ENCODE data around the gene ZFR2.

ZFR2 gene

GRCh38 chr19:3780786-3781304, 88.0 kb downstream of the ZFR2 start:
- Histone ChIP-seq H3K9ac (ENCODE audit: low read length) (no peak overlapping the region), H3K79me2 (ENCODE audit: insufficient read depth, low read length) (no peaks in the 10 kb centered on the region), H3K36me3 (ENCODE audit: insufficient read depth, low read length) (no peaks in the 10 kb centered on the region; the same call in 1 of the 2 replicates), H3K4me1 (ENCODE audit: insufficient read depth, low read length, severe bottlenecking) (no peaks in the 10 kb centered on the region), H3K27me3 (ENCODE audit: insufficient read depth, low read length) (peaks cover 8% of the 10 kb centered on the region; the same call in 1 of the 2 replicates), H3K9me3 (ENCODE audit: low read length) (peaks cover 13% of the 10 kb centered on the region), H3K27ac (ENCODE audit: low read depth, low read length, poor library complexity, severe bottlenecking) (no peak overlapping the region), H4K20me1 (ENCODE audit: insufficient read depth, low read length) (no peaks in the 10 kb centered on the region), H3F3A (ENCODE audit: insufficient read depth, low read length) (no peaks in the 10 kb centered on the region), H3K9me2 (ENCODE audit: low read depth, low read length) (no peaks in the 10 kb centered on the region), H2AFZ (ENCODE audit: low read length) (no peak overlapping the region), H3K4me3 (ENCODE audit: low read depth, low read length, poor library complexity, severe bottlenecking) (no peak overlapping the region), H3K4me2 (ENCODE audit: low read length) (no peak overlapping the region)
- TF ChIP-seq CTCF (IDR thresholded peaks at IDR 0.05; ENCODE audit: low read length) = no peak
- no peak for TF ChIP-seq EZH2 (IDR thresholded peaks at IDR 0.05; ENCODE audit: borderline replicate concordance, low read length)

GRCh38 chr19:3778899-3779723, 89.7 kb downstream of the ZFR2 start:
- Histone ChIP-seq H2AFZ (ENCODE audit: low read length) (no peak overlapping the region), H3K4me1 (ENCODE audit: insufficient read depth, low read length, severe bottlenecking) (no peaks in the 10 kb centered on the region), H3K9me2 (ENCODE audit: low read depth, low read length) (no peaks in the 10 kb centered on the region), H3K9me3 (ENCODE audit: low read length) (peaks cover 13% of the 10 kb centered on the region), H3K36me3 (ENCODE audit: insufficient read depth, low read length) (no peaks in the 10 kb centered on the region; the same call in 1 of the 2 replicates), H3F3A (ENCODE audit: insufficient read depth, low read length) (no peaks in the 10 kb centered on the region), H3K27ac (ENCODE audit: low read depth, low read length, poor library complexity, severe bottlenecking) (no peak overlapping the region), H3K4me2 (ENCODE audit: low read length) (no peak overlapping the region), H3K79me2 (ENCODE audit: insufficient read depth, low read length) (no peaks in the 10 kb centered on the region), H3K27me3 (ENCODE audit: insufficient read depth, low read length) (peaks cover 6% of the 10 kb centered on the region; the same call in 1 of the 2 replicates), H3K4me3 (ENCODE audit: low read depth, low read length, poor library complexity, severe bottlenecking) (no peak overlapping the region), H3K9ac (ENCODE audit: low read length) (no peak overlapping the region), H4K20me1 (ENCODE audit: insufficient read depth, low read length) (no peaks in the 10 kb centered on the region)
- TF ChIP-seq EZH2 (IDR thresholded peaks at IDR 0.05; ENCODE audit: borderline replicate concordance, low read length) = no peak
- TF ChIP-seq CTCF (IDR thresholded peaks at IDR 0.05; ENCODE audit: low read length) = no peak

GRCh38 chr19:3778104-3778867, 90.6 kb downstream of the ZFR2 start:
- Histone ChIP-seq H4K20me1 (ENCODE audit: insufficient read depth, low read length) (no peaks in the 10 kb centered on the region), H3K4me3 (ENCODE audit: low read depth, low read length, poor library complexity, severe bottlenecking) (no peak overlapping the region), H3K79me2 (ENCODE audit: insufficient read depth, low read length) (no peaks in the 10 kb centered on the region), H3K27ac (ENCODE audit: low read depth, low read length, poor library complexity, severe bottlenecking) (no peak overlapping the region), H3K4me1 (ENCODE audit: insufficient read depth, low read length, severe bottlenecking) (no peaks in the 10 kb centered on the region), H2AFZ (ENCODE audit: low read length) (no peak overlapping the region), H3K4me2 (ENCODE audit: low read length) (no peak overlapping the region), H3K9me3 (ENCODE audit: low read length) (peaks cover 13% of the 10 kb centered on the region), H3K9me2 (ENCODE audit: low read depth, low read length) (no peaks in the 10 kb centered on the region), H3K27me3 (ENCODE audit: insufficient read depth, low read length) (peaks cover 4% of the 10 kb centered on the region; the same call in 1 of the 2 replicates), H3K36me3 (ENCODE audit: insufficient read depth, low read length) (no peaks in the 10 kb centered on the region; the same call in 1 of the 2 replicates), H3F3A (ENCODE audit: insufficient read depth, low read length) (no peaks in the 10 kb centered on the region), H3K9ac (ENCODE audit: low read length) (no peak overlapping the region)
- TF ChIP-seq CTCF (IDR thresholded peaks at IDR 0.05; ENCODE audit: low read length) (no peak), EZH2 (IDR thresholded peaks at IDR 0.05; ENCODE audit: borderline replicate concordance, low read length) (no peak)

Data from OCI-LY1 (cell line).